ENCODE data around the gene HS3ST4.

DNA sequence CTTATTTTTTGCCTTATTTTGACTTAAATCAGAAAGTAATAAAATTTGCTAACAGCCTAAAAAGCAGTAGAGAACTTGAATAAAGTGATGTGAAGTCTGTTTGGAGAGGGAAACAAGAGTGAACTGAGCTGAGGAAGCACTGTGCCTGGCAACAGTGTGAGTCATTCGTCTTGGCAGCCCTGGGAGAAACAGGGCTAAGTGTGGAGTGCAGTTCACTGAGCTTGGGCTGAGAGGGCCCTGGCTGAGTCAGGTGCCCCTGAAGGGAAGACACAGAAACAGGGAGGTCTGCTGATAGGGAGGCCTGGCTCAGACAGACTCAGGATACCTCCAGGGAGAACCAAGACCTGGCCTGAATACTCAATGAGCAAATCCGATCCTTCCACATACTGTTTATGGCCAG, 132.1 kb downstream of the HS3ST4 start:
- no peak for TF ChIP-seq POLR2A (IDR thresholded peaks at IDR 0.05; ENCODE audit: low read depth, low read length)
- no peak for TF ChIP-seq RAD21 (IDR thresholded peaks at IDR 0.05; ENCODE audit: low read length)
- TF ChIP-seq, protein P1, sequence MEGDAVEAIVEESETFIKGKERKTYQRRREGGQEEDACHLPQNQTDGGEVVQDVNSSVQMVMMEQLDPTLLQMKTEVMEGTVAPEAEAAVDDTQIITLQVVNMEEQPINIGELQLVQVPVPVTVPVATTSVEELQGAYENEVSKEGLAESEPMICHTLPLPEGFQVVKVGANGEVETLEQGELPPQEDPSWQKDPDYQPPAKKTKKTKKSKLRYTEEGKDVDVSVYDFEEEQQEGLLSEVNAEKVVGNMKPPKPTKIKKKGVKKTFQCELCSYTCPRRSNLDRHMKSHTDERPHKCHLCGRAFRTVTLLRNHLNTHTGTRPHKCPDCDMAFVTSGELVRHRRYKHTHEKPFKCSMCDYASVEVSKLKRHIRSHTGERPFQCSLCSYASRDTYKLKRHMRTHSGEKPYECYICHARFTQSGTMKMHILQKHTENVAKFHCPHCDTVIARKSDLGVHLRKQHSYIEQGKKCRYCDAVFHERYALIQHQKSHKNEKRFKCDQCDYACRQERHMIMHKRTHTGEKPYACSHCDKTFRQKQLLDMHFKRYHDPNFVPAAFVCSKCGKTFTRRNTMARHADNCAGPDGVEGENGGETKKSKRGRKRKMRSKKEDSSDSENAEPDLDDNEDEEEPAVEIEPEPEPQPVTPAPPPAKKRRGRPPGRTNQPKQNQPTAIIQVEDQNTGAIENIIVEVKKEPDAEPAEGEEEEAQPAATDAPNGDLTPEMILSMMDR (conservative IDR thresholded peaks at IDR 0.05; ENCODE audit: low read depth, low read length), result no peak
- TF ChIP-seq, protein P2, sequence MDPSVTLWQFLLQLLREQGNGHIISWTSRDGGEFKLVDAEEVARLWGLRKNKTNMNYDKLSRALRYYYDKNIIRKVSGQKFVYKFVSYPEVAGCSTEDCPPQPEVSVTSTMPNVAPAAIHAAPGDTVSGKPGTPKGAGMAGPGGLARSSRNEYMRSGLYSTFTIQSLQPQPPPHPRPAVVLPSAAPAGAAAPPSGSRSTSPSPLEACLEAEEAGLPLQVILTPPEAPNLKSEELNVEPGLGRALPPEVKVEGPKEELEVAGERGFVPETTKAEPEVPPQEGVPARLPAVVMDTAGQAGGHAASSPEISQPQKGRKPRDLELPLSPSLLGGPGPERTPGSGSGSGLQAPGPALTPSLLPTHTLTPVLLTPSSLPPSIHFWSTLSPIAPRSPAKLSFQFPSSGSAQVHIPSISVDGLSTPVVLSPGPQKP (IDR thresholded peaks at IDR 0.05; ENCODE audit: borderline replicate concordance, low read depth, low read length), result no peak
- TF ChIP-seq MXI1 (IDR thresholded peaks at IDR 0.05; ENCODE audit: borderline replicate concordance, low read depth, low read length), result no peak
- TF ChIP-seq MAZ (IDR thresholded peaks at IDR 0.05; ENCODE audit: borderline replicate concordance, low read depth, low read length), result no peak
- TF ChIP-seq, protein P3, sequence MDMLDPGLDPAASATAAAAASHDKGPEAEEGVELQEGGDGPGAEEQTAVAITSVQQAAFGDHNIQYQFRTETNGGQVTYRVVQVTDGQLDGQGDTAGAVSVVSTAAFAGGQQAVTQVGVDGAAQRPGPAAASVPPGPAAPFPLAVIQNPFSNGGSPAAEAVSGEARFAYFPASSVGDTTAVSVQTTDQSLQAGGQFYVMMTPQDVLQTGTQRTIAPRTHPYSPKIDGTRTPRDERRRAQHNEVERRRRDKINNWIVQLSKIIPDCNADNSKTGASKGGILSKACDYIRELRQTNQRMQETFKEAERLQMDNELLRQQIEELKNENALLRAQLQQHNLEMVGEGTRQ (IDR thresholded peaks at IDR 0.05; ENCODE audit: low read depth, low read length), result no peak
- TF ChIP-seq MAFK (IDR thresholded peaks at IDR 0.05; ENCODE audit: low read depth, low read length), result no peak
- TF ChIP-seq RCOR1 (IDR thresholded peaks at IDR 0.05; ENCODE audit: insufficient replicate concordance, low read length), result no peak
- no peak for TF ChIP-seq CEBPB (IDR thresholded peaks at IDR 0.05; ENCODE audit: low read depth, low read length)
- no peak for TF ChIP-seq CHD1 (IDR thresholded peaks at IDR 0.05; ENCODE audit: low read depth, low read length)
- no peak for TF ChIP-seq SMC3 (IDR thresholded peaks at IDR 0.05; ENCODE audit: low read depth, low read length)

Data from IMR-90 (cell line).